GM19455 (cell line): ENCODE data around the gene PPP1R27.
"Not testable (repeated sequence)": the region's sequence is repeated elsewhere in the genome, so short reads cannot be mapped to it uniquely, and the experiment has no call there.

Source experiments
- ATAC-seq: cut with Tn5 transposase; IDR thresholded peaks from one replicate; pipeline ENCODE4 v1.9.1; 2021; ENCODE audit not compliant: unreplicated experiment

The PPP1R27 gene

DNA sequence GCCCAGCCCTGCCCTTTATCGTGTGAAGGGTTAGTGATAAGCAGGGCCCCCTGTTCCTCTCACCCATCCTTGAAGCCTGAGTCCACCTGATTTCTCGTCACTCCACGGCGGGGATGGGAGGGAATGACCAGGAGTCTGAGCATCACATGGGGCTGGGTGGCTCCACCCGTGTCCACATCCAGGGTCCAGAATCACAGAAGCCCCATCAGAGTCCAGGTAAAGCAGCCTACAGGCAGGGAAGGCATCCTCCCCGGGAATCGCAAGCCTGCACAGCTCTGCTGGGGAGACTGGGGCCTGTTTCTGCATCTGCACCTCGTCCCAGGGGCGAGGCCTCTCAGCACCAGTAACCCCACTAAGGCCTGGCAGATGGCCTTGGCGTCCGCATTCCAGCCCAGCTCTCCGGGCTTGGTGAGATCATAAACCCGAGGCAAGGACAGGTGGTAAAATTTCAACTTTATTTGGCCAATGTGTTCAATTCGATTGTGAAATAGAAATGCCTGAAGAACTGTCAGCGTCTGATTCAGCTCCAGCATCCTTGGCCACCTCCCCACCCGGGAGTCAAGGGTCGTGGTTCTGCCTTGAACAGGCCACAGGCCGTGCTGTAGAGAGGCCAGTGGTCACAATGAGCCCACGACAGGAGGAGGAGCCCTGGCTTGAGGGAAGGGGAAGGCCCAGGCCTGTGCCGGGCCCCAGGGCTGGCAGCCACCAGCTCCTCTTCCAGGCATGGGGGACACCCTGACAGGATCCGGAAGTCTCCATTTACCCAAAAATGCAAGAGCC lies 8.1 kb upstream of the PPP1R27 start:
- no peak for ATAC-seq

DNA sequence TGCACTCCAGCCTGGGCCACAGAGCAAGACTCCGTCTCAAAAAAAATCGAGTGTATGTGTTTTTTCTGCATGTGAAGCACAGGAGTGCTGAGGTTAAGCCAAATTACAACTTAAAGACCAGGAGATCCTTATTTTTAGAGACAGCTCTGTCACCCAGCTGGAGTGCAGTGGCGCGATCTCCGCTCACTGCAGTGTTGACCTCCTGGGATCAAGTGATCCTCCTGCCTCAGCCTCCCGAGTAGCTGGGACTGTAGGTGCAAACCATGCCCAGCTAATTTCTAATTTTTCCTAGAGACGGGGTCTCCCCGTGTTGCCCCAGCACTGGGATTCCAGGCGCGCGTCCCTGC lies 7.5 kb upstream of the PPP1R27 start:
- no peak for ATAC-seq

DNA sequence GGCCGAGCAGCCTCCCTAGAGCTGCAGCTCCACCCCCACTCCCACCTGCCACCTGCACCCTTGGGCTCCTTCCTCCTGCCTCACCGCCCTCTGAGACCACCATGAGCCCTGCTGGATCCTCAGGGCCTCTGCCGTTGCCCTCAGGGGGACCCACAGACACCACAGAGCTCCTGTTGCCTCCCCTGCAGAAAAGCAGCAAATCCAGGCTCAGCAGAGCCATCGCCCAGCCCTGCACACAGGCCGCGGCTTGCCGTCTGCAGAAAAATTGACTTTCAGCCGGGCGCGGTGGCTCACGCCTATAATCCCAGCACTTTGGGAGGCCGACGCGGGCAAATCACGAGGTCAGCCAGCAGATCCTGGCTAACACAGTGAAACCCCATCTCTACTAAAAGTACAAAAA lies 7.0 kb upstream of the PPP1R27 start:
- ATAC-seq: no peak

DNA sequence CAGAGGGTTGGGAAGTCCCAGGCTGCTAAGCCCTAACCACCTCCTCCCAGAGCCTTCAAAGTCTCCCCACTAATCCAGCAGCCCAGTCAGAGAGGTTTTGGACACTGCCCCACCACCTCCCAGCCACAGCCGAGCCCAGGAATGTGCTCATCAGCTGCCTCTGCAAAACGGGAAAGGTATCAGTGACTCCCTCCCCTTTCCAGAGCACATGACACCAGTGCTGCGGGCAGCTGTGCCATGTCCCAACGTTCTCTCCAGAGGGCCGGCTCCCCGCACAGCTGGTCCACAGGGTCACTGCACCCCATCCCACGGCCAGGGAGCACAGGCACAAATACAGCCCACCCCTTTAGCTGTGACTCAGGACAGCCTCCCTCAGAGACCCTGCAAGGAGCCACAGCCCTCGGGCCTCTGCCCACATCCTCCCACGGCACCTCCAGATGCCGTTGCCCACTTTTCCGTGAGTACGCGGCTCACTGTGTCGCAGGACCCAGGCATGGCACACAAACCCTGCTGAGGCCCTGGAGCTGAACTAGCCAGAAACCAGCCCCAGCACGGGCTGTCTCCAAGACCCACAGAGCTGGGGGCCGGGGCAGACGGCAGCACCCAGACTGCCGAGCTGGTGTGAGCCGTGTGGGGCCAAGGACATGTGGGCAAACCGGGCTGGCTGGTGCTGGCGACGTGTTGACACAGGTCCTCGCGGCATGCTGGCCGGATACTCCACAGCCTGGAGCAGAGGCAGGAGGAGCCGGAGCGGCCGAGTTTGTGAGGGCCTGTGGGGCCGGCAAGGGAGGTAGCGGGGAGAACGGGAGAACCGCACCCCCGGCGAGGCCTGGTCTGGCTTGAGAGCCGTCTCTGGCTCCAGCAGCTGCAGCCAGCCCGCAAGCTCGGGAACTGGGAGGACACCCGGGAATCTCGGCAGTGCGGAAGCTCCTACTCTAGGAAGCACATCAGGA lies 6.3 kb upstream of the PPP1R27 start:
- no peak for ATAC-seq

DNA sequence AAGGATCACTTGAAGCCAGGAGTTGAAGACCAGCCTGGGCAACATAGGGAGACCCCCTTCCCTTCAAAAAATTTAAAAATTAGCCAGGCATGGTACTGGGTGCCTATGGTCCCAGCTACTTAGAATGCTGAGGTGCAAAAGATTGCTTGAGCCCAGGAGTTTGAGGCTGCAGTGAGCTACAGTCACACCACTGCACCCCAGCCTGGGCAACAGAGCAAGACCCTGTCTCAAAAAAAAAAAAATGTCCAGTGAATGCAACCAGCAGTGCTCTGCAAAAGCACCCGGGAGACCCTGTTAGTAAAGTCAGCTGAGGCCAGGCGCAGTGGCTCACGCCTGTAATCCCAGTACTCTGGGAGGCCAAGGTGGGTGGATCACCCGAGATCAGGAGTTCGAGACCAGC lies 5.2 kb upstream of the PPP1R27 start:
- not testable (repeated sequence) for ATAC-seq

DNA sequence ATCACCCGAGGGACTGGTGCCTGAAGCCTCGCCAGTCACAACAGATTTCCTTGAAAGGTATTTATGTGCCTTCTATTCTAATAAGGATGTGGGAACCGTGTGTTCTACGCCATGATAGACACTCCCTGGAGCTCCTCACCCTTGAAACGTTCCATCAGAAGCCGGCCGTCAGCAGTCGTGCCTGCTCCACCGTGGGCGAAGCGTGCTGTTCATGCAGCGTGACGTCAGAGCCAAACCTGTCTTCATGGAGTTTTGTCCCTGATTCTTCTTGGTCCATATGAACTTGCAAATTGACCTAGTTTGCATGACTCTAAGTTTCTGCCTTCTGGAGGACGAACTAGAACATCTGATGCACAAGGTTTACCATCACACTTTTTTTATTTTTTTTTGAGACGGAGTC lies 4.5 kb upstream of the PPP1R27 start:
- ATAC-seq: no peak

DNA sequence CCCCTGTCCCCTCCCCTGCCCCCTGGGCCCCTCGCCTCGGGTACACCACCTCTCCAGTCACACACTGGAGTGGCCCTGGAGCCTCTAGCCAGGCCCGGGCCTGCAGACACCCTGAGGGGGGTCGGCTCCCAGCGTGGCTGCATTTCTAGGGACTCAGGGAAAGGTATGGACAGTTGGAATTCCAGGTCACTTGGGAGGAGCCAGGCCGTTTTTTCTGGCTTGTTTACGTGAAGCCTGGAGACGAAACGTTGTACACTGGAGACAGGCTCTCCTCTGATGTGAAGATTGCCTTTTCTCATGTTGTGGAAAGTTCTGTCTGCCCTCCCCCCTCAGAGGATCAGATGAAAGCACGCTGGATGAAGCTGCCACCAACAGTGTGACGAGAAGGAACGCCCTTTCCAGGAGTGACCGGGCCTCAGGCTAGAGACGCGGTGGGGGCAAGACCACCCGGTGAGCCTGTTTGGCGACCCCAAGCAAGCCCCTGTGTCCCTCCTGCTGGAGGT lies 4.0 kb upstream of the PPP1R27 start:
- ATAC-seq: no peak

DNA sequence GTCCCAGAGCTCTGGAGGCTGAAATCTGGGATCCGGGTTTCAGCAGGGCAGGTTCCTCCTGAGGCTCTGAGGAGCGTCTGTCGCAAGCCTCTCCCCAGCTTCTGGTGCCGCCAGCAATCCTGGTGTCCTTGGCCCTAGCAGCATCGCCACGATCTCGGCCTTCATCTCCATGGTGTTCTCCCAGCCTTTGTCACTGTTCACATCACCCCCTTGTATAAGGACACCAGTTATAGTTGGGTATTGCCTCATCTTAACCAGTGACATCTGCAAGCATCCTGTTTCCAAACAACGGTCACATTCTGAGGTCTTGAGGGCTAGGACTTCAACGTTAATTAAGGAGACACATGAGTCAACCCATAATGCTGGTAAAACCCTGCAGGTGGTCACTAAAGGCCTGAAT lies 2.8 kb upstream of the PPP1R27 start:
- no peak for ATAC-seq

DNA sequence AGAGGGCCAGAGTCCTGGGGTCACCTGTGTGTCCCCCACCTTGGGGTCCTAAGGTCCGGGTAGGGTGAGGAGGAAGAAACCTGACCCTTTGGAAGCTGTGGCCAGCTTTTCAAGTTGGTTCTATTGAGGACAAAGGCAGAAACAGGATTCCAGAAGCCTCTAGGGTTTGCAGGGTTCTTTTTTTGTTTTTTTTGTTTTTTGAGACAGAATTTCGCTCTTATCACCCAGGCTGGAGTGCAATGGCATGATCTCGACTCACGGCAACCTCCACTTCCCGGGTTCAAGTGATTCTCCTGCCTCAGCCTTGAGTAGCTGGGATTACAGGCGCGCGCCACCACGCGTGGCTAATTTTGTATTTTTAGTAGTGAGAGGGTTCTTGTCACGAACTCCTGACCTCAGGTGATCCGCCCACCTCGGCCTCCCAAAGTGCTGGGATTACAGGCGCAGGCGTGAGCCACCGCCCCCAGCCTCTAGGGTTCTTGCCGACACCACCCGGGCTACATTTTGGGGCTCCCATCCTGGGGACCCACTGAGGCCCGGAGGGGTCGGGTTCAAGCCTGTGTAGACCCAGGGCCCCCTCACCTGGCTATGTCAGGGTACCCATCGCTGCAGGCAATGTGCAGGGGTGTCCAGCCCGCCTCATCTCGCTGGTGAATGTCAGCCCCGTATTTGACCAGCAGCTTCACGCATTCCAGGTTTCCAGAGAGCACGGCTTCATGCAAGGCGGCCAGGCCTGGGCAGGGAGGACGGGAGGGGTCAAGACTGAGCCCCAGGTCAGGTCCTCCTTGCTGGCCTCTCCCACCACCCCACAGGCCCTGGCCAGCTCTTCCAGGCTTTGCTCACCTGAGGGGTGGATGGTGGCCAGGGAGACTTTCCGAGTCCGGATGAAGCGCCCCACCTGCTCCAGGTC lies 674 bp downstream of the PPP1R27 start:
- no peak for ATAC-seq

DNA sequence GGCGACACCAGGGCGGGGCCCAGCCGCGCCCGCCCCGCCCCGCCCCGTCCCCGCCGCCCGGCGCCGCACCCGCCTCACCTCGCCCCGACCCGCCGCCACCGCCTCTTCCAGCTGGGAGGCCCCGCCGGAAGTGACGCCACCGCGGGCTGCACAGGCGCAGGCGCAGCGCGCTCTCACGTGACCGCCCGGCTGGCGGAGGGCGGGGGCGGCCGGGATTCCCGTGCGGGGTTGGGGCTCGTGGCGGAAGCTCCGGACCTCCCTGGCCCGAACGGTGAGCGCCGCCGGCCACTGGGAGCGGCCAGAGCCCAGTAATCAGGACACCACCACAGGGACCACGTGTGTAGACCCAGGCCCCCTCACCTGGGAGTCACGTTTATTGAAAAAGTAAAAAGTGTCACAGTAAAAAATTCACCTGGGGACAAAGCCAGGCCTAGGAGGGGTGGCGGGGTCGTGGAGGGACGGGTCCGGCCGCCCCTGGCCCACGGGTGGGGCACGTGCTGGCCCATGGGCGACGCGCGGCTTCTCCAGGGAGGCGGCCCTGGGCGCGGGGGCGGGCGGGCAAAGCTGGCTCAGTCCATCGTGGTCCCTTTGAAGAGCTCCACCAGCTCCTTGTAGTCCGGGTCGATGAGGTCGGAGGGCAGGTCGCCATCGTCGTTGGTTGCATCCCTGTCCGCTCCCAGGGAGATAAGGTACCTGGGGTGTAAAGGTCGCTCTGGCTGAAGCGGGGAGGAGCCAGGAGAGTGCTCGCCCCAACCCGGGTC lies 1.5 kb downstream of the PPP1R27 start, which contains the start of gene MCRIP1:
Gene MCRIP1 (minus strand): TSS at position 132 of the 761 bp plus-strand sequence. CDS start 8,785 bp downstream, outside the sequence.
- peak; percentile 60 for ATAC-seq

DNA sequence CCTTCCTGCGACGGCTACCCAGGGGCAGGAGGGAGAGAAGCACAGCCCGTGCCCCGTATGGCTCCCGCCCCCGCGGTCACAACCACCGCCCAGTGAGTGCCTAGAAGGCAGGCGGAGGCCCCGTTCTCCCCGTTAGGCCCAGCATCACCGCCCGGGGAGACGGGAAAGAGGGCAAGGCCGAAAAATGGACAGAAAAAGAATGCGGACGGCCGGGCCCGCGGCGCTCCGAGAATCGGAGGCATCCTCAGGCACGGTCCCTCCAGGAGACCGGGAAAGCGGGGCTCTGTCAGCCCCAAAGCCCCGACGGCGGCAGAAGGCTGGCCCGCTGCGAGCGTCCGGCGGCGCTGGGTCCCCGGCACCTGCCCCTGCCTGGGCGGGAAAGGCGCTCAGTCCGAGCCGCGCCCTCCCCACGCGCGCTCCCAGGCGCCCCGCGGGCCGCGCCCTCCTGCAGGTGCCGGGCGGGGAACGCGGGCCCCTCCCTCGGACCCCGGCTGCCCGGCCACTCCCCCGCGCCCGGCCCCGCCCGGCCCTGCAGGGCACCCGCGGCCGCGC lies 2.2 kb downstream of the PPP1R27 start:
- ATAC-seq: peak; percentile 54

DNA sequence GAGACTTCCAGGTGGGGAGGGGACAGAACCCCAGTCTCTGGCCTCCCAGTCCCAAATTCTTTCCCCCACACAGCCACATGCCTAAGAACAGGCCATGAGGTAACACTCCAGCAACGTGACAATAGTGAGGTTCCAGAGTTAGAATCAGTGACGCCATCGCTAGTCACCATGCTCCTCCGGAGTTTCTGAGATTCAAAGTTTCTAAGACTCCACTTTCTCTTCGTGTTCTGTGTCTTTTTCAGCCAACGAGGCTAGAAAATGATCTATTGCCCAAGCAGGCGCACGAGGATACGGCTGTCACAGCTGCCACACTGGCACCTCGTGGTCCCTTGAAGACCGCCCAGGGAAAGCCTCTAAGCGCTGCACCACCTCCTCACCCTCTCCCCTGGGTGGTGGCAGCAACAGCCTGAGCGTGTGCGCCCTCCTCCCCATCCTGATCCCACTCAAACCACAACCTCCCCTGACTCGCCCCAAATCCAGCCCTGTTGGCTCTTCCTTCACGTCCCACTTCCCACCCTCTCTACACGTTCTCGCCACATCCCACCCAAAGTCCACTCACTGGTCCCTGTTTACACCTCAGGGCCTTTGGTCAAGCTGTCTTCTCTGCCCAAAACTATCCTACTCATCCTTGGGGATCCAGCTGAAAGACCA lies 2.8 kb downstream of the PPP1R27 start:
- peak; percentile 5 for ATAC-seq

DNA sequence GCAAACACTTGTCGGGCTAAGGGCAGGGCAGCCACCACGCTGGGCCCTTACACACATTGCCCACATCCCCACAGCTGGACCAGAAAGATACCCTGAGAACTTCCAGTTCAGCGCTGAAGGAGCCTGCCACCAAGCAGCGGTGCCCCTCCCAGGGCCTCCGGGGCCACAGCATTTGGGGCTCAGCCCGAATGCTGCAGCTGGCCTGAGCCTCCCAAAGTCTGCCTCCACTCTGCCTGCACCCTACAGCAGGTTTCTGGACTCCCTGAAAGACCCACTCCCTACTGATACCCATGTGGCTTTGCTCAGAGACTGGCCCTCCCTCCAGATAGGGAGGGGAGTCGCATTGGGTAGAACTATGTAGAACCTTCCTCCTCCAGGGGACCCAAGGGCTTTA lies 3.3 kb downstream of the PPP1R27 start:
- ATAC-seq: no peak

DNA sequence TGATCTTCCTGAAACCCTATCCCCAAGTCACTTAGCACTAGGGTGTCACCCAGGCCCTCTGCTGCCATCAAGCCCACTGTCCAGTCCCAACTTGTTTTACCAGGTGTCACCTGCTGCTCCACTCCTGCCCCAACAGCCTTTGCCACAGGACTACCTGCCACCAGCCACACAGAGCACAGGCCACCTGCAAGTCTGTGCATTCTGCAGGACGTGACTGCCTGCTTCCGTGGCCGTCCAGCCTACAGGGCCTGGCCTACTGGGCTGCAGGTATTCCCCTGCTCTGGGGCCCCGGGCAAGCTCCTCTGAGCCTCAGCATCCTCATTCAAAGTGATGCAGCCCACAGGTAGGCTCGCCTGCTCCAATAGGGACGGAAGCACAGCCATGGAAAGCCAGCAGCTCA lies 5.0 kb downstream of the PPP1R27 start:
- ATAC-seq: no peak

DNA sequence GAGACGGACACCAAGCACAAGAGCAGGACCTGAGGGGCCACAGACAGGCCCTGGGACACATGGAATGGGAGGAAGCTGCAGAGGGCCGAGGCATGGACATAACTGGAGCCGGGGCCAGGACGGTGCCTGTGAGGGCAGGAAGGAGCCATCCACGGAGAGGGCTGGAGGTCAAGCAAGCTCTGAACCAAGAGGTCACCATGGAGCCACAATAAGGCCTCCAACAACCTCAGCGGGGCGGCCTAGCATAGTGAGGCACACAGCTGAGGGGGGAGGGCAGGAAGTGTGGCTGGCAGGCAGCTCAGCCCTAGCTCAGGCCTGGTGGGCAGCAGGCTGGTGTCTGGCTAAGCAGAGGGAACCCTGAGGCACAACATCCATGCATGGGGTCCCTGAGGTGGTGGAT lies 6.2 kb downstream of the PPP1R27 start:
- ATAC-seq: no peak

DNA sequence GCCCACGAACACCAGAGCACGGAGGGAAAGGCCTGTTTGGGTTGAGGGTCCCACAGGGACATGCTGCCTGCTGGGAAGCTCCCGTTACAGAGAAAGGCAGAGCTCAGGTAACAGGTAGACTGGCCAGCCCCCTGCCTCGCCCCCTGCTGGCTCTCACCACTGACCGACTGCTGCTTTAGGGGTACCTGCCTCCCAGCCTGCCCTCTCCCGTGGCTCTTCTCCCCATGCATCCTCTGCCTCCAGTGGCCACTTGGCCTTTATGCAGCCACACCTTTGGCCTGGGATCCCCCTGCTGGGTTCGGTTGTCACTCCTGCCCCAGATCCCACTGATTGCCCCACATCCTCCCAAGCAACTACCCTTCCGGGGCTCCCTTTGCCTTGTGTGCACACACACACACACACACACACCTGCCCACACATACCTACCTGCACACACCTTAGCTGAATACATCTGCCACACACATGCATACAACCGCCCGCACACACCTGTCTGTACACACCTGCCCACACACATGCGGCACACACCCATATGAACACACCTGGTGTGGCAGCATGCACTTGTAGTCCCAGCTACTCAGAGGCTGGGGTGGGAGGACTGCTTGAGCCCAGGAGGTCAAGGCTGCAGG lies 8.9 kb downstream of the PPP1R27 start:
- no peak for ATAC-seq

DNA sequence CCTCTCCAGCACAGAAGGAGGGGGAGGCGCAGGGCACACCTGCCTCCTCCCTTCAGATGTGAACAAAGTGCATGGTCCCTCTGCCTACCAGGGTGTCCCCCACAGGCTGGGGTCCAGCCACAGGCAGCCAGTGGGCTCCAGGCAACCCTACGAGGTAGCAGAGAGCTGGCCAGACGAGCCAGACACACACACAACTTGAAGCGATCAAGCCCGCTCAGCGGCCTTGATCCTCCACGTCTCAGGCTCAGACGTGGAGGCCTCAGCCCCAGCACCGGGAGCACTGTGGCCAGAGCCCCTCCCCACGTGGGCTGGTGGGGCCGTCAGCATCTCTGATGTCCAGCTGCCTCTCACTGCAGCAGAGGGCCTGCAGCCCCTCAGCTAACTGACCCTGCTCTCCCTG lies 10.3 kb downstream of the PPP1R27 start:
- ATAC-seq: no peak

DNA sequence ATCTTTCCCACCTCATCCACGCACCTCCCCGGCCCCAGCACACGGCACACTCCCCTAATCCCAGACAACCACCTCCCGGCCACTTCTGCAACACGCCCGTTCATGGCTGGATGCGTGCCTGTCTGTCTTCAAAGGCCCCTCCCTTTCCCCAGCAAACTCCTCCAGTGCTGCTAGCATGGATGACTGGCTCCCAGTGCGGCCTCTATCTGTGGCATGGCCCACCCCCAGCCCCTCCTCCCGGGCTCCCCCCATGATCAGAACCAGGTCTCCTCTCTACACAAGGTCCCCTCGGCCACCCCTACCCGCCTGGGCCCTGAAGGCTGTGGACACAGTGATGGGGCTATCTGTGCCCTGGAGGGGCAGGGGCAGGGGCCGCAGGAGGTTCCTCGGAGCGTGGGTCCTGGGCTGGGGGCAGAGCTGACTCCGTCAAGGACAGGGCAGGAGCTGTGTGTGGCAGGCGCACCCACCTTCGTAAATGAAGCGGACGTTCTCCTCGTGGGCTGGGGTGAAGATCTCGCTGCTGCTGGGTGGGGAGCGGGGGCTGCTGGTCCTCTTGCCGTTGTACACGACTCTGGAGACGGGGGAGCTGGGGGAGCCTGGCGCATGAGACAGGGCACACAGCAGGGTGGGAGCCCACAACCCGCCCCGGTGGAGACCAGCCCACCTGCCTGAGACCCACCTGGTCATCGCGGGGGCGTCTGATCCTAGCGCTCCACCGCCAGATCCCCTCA lies 10.9 kb downstream of the PPP1R27 start:
- ATAC-seq: no peak
